Calu3 (cell line): ENCODE measurements around the gene SCO1. TPM values are rescaled to one million over a fixed set of nuclear protein-coding genes. Genes with fewer than 3 reads are reported as not detected.
A peak's percentile ranks its signal among the peaks of the same experiment; 100 is the strongest.

Source experiments
- BruUV-seq: library from RNA; stranded (reverse); fragments of 400-500 nt; replicated peaks from 2 replicates; lab custom pipeline; 2021; lab: Mats Ljungman, UMichigan
- CTCF ChIA-PET: fragments of 300-600 bp; sonication (Branson Sonifier 250); formaldehyde crosslinking; loops from one replicate; lab custom pipeline; 2022; ENCODE audit warnings: antibody characterized with exemption; lab: Charles Lee
- DNase-seq: peaks from one replicate; pipeline ENCODE4 v3.0.0; 2022
- H3K27ac Mint-ChIP-seq: one replicate; pipeline ENCODE4 v1.8.0; 2022; ENCODE audit warnings: mixed read lengths; ENCODE audit not compliant: unreplicated experiment
- H3K27me3 Mint-ChIP-seq: one replicate; pipeline ENCODE4 v1.8.0; 2022; ENCODE audit warnings: mixed read lengths; ENCODE audit not compliant: unreplicated experiment
- H3K36me3 Mint-ChIP-seq: one replicate; pipeline ENCODE4 v1.8.0; 2022; ENCODE audit warnings: mild to moderate bottlenecking, moderate library complexity, mixed read lengths; ENCODE audit not compliant: insufficient read depth, unreplicated experiment
- H3K4me1 Mint-ChIP-seq: one replicate; pipeline ENCODE4 v1.8.0; 2022; ENCODE audit warnings: mild to moderate bottlenecking, low read depth, mixed read lengths; ENCODE audit not compliant: unreplicated experiment
- H3K4me3 Mint-ChIP-seq: one replicate; pipeline ENCODE4 v1.8.0; 2022; ENCODE audit warnings: mild to moderate bottlenecking, low read depth, moderate library complexity, mixed read lengths; ENCODE audit not compliant: unreplicated experiment
- H3K9me3 Mint-ChIP-seq: one replicate; pipeline ENCODE4 v1.8.0; 2022; ENCODE audit warnings: low read depth, mixed read lengths; ENCODE audit not compliant: unreplicated experiment
- intact Hi-C: fragments of 100-400 bp; cut with micrococcal nuclease; formaldehyde crosslinking; loops from one replicate; pipeline ENCODE4 v1.10.0; 2022; ENCODE audit not compliant: unreplicated experiment
- total RNA-seq: library from RNA; stranded (reverse); gene quantifications from 2 replicates; pipeline ENCODE4 v1.2.3, GENCODE V29; 2022
- TF ChIP-seq, protein P1 (sequence below): fragments of 200-600 bp; IDR thresholded peaks from one replicate; pipeline ENCODE4 v1.8.0; 2022; ENCODE audit warnings: antibody characterized with exemption; ENCODE audit not compliant: unreplicated experiment

The SCO1 gene
- total RNA-seq, 1 experiment from 2014 or later = 27.4 TPM

DNA sequence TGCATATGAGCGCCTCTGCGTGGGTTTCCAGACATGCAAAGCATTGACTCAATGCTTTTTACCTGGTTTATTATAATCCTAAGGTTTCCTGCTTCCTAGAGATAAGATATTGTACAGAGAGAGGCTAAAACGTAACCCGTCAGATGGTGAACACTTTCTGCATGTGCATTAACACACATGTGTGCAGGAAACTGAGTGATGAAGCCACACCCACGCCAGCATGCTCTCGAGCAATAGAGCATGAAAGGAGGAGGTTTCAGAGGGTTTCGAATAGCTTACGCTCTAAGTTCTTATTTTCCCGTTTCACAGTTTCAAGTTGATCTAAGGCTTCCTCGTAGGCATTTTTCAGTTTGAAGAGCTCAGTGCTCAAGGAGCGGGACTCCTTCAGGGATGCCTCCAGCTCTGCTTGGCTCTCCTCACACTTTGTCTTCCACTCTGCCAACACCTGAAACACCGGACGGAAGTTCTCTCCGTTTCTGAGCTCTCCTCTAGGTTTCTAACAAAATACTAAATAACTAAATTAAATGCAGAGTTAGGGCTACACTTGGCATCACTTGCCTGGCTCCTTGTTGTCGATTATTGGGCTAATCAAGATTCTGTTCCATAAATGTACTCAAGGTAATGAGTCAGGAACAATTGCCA lies 63.5 kb downstream of the SCO1 start:
- H3K27me3 Mint-ChIP-seq = no peaks in the 10 kb centered on the region
- intact Hi-C loops = no loop called here
- no peaks in the 10 kb centered on the region for H3K9me3 Mint-ChIP-seq
- no peak overlapping the region for H3K27ac Mint-ChIP-seq
- TF ChIP-seq, protein P1, sequence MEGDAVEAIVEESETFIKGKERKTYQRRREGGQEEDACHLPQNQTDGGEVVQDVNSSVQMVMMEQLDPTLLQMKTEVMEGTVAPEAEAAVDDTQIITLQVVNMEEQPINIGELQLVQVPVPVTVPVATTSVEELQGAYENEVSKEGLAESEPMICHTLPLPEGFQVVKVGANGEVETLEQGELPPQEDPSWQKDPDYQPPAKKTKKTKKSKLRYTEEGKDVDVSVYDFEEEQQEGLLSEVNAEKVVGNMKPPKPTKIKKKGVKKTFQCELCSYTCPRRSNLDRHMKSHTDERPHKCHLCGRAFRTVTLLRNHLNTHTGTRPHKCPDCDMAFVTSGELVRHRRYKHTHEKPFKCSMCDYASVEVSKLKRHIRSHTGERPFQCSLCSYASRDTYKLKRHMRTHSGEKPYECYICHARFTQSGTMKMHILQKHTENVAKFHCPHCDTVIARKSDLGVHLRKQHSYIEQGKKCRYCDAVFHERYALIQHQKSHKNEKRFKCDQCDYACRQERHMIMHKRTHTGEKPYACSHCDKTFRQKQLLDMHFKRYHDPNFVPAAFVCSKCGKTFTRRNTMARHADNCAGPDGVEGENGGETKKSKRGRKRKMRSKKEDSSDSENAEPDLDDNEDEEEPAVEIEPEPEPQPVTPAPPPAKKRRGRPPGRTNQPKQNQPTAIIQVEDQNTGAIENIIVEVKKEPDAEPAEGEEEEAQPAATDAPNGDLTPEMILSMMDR = no peak
- CTCF ChIA-PET = no interaction called here
- DNase-seq = no peak
- no TSS peak for BruUV-seq
- peaks cover 4% of the 10 kb centered on the region for H3K36me3 Mint-ChIP-seq
- no peak overlapping the region for H3K4me3 Mint-ChIP-seq
- no peaks in the 10 kb centered on the region for H3K4me1 Mint-ChIP-seq

DNA sequence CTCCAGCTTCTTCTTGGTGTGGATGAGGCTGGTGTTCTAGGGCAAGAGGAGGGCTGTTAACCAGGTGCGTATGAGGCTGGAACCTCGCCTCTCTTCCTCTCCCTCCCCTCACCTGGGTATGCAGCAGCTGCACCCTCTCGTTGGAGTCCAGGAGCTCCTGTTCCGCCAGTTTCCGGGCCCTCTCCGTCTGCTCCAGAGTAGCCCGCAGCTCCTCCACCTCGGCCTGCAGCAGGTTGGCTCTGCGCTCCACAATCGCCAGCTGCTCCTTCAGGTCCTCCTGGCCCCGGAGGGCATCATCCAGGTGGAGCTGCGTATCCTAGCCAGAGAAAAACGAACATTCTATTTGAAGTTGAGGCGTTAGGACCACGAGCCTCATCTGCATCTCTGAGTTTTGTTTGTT lies 65.6 kb downstream of the SCO1 start:
- Mint-ChIP-seq H3K27ac (no peak overlapping the region), H3K4me3 (no peak overlapping the region), H3K4me1 (no peaks in the 10 kb centered on the region), H3K27me3 (no peaks in the 10 kb centered on the region), H3K9me3 (no peaks in the 10 kb centered on the region), H3K36me3 (no peaks in the 10 kb centered on the region)
- intact Hi-C loops = no loop called here
- TF ChIP-seq, protein P1 = no peak
- BruUV-seq = no TSS peak
- no peak for DNase-seq
- CTCF ChIA-PET = interaction anchor here (1.2 kb wide), 1 partner anchor 106 kb away, joined by 3 read pairs; no protein-coding TSS in a partner anchor

DNA sequence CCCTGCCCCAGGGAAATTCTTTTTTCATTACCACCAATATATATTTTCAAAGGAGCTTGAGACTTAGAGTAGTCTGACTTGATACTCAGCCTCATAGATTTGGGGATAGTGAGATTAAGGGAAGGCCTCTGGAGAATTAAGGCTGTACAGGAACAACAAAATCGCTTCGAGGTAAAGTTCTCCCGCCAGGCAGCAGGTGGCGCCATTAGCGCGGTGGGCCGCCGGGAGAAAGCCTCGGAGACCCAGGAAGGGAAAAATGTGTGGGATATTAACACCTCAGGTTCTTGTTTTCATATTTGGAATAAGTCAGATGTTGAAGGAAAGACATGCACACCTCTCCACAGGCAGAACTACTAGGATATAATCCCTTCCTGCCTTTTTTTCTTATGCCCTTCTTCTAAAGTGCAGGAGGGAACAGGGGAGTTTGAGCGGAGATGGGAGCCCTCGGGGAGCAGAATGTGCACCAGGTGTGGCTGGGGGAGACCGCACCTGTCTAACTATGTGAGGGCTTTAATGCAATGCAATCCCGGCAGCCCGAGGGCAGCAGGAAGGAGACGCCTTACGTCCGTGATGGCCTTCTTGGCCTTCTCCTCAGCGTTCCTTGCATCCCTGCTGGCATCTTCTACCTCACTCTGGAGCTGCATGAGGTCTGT lies 66.2 kb downstream of the SCO1 start:
- H3K4me3 Mint-ChIP-seq = no peak overlapping the region
- no TSS peak for BruUV-seq
- peak; percentile 47 for DNase-seq
- H3K36me3 Mint-ChIP-seq = no peaks in the 10 kb centered on the region
- H3K4me1 Mint-ChIP-seq = no peaks in the 10 kb centered on the region
- no peaks in the 10 kb centered on the region for H3K27me3 Mint-ChIP-seq
- no peak overlapping the region for H3K27ac Mint-ChIP-seq
- TF ChIP-seq, protein P1 = peak; percentile 31
- CTCF ChIA-PET = interaction anchor here (1.2 kb wide), 1 partner anchor 106 kb away, joined by 3 read pairs; no protein-coding TSS in a partner anchor
- H3K9me3 Mint-ChIP-seq = no peaks in the 10 kb centered on the region
- intact Hi-C loops = no loop called here

DNA sequence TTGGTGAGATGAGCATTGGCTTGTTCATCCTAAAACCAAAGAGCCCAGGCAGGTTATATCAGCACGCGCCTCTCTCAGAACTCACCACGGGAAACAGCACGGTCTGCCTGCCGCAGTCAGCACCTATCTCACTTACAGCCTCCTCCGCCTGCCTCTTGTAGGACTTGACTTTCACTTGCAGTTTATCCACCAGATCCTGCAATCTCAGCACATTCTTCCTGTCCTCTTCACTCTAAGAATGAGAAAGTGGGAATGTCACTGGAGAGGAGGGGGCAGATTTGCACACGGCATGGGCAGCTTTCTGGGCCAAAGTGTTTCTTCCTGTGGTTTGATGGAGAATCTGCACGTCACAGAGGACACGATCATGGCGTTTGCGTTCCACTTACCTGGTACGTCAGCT lies 67.6 kb downstream of the SCO1 start:
- no peak overlapping the region for H3K4me3 Mint-ChIP-seq
- CTCF ChIA-PET = interaction anchor here (1.3 kb wide), 1 partner anchor 12 kb away, joined by 4 read pairs; no protein-coding TSS in a partner anchor
- BruUV-seq = no TSS peak
- H3K9me3 Mint-ChIP-seq = no peaks in the 10 kb centered on the region
- intact Hi-C loops = no loop called here
- H3K27me3 Mint-ChIP-seq = no peaks in the 10 kb centered on the region
- H3K27ac Mint-ChIP-seq = no peak overlapping the region
- DNase-seq = no peak
- TF ChIP-seq, protein P1 = no peak
- H3K36me3 Mint-ChIP-seq = no peaks in the 10 kb centered on the region
- no peaks in the 10 kb centered on the region for H3K4me1 Mint-ChIP-seq
